ENCODE measurements around the gene GRPR. TPM values are rescaled to one million over a fixed set of nuclear protein-coding genes. Genes with fewer than 3 reads are reported as not detected.

Gene GRPR
- polyA plus RNA-seq, 1 of the 3 experiments (the other 2 are of a cell fraction): 1.2 TPM

- Histone ChIP-seq H3K9me2 (no peaks in the 10 kb centered on the region), H3K27ac (ENCODE audit: low read depth in 2 of 2, low read length in 1 of 2) (no peak overlapping the region), H3K4me3 (ENCODE audit: low read depth in 2 of 2, low read length in 1 of 2) (no peak overlapping the region), H3K4me2 (no peak overlapping the region), H4K20me1 (ENCODE audit: insufficient read depth) (no peaks in the 10 kb centered on the region), H3K9me3 (no peaks in the 10 kb centered on the region), H3K4me1 (ENCODE audit: control insufficient read depth in 1 of 2, insufficient read depth in 2 of 2, low read depth in 1 of 2, low read length in 1 of 2) (peaks cover 0 to 2% of the 10 kb centered on the region in 2 experiments; a peak in 1 of 4 replicates), H2AFZ (ENCODE audit: low read depth) (no peak overlapping the region), H3K79me2 (ENCODE audit: insufficient read depth) (no peaks in the 10 kb centered on the region), H3K27me3 (ENCODE audit: insufficient read depth) (no peaks in the 10 kb centered on the region; the same call in 1 of the 2 replicates), H3F3A (replicated peaks; ENCODE audit: insufficient read depth) (no peaks in the 10 kb centered on the region), H3K9ac (no peak overlapping the region), H3K36me3 (replicated peaks in 1 of 2; ENCODE audit: control insufficient read depth in 1 of 2, insufficient read depth in 2 of 2, low read length in 1 of 2) (no peaks in the 10 kb centered on the region)
- WGBS (ENCODE audit: low lambda C conversion rate): 37% methylated on average over 3 of the region's 3 CpGs
- POLR2A ChIA-PET: no interaction called here
- CTCF ChIA-PET: no interaction called here
- no peak for TF ChIP-seq NRF1 (IDR thresholded peaks at IDR 0.05; ENCODE audit: low read depth, low read length)
- no peak for TF ChIP-seq USF2 (IDR thresholded peaks at IDR 0.05; ENCODE audit: borderline replicate concordance, low read depth, low read length)
- no peak for TF ChIP-seq YY1 (IDR thresholded peaks at IDR 0.05; ENCODE audit: low read depth)
- TF ChIP-seq GATA2 (CRISPR knock-in tag; IDR thresholded peaks at IDR 0.05): no peak
- TF ChIP-seq MXI1 (IDR thresholded peaks at IDR 0.05; ENCODE audit: low read depth, low read length): no peak
- no peak for TF ChIP-seq PBX3 (IDR thresholded peaks at IDR 0.05)
- no peak for TF ChIP-seq RAD21 (IDR thresholded peaks at IDR 0.05; ENCODE audit: low read length)
- no peak for TF ChIP-seq NFIC (IDR thresholded peaks at IDR 0.05; ENCODE audit: borderline replicate concordance)
- TF ChIP-seq POLR2AphosphoS5 (IDR thresholded peaks at IDR 0.05; ENCODE audit: low read depth, low read length): no peak
- no peak for TF ChIP-seq EP300 (IDR thresholded peaks at IDR 0.05; ENCODE audit: borderline replicate concordance in 1 of 2, low read depth in 1 of 2, low read length in 1 of 2)
- no peak for TF ChIP-seq TEAD4 (IDR thresholded peaks at IDR 0.05; ENCODE audit: borderline replicate concordance, insufficient read depth)
- TF ChIP-seq RFX5 (IDR thresholded peaks at IDR 0.05; ENCODE audit: low read length): no peak
- no peak for TF ChIP-seq FOXJ3 (CRISPR knock-in tag; IDR thresholded peaks at IDR 0.05)
- TF ChIP-seq FOSL2 (IDR thresholded peaks at IDR 0.05; ENCODE audit: borderline replicate concordance, low read depth): no peak
- no peak for DNase-seq
Observed at GRCh38 chrX:16096141-16096540, 27.2 kb upstream of the GRPR start.

- Histone ChIP-seq H3K9me3 (no peaks in the 10 kb centered on the region), H3K9me2 (no peaks in the 10 kb centered on the region), H3K36me3 (replicated peaks in 1 of 2; ENCODE audit: control insufficient read depth in 1 of 2, insufficient read depth in 2 of 2, low read length in 1 of 2) (no peaks in the 10 kb centered on the region), H3K27ac (ENCODE audit: low read depth in 2 of 2, low read length in 1 of 2) (no peak overlapping the region), H3K79me2 (ENCODE audit: insufficient read depth) (no peaks in the 10 kb centered on the region), H2AFZ (ENCODE audit: low read depth) (no peak overlapping the region), H3F3A (replicated peaks; ENCODE audit: insufficient read depth) (no peaks in the 10 kb centered on the region), H3K9ac (no peak overlapping the region), H3K4me3 (ENCODE audit: low read depth in 2 of 2, low read length in 1 of 2) (no peak overlapping the region), H3K4me2 (no peak overlapping the region), H4K20me1 (ENCODE audit: insufficient read depth) (no peaks in the 10 kb centered on the region), H3K4me1 (ENCODE audit: control insufficient read depth in 1 of 2, insufficient read depth in 2 of 2, low read depth in 1 of 2, low read length in 1 of 2) (peaks cover 0 to 2% of the 10 kb centered on the region in 2 experiments; a peak in 1 of 4 replicates), H3K27me3 (ENCODE audit: insufficient read depth) (no peaks in the 10 kb centered on the region; the same call in 1 of the 2 replicates)
- peak; percentile 31 for DNase-seq
- ChIA-PET POLR2A (no interaction called here), CTCF (interaction anchor here (0.8 to 1.4 kb wide), 5 partner anchors 10 to 285 kb away, joined by 3 to 4 read pairs (median 3); partner anchors contain the start of gene GRPR)
- WGBS (ENCODE audit: low lambda C conversion rate): 31% methylated on average over 4 of the region's 4 CpGs
- TF ChIP-seq CTCF (IDR thresholded peaks at IDR 0.05) (no peak), GATA2 (CRISPR knock-in tag; IDR thresholded peaks at IDR 0.05) (peak; percentile 71), REST (IDR thresholded peaks at IDR 0.05; ENCODE audit: low read depth, low read length) (no peak), RAD21 (IDR thresholded peaks at IDR 0.05; ENCODE audit: low read length) (peak; percentile 9; the same call in 1 of the 2 replicates), EP300 (IDR thresholded peaks at IDR 0.05; ENCODE audit: borderline replicate concordance in 1 of 2, low read depth in 1 of 2, low read length in 1 of 2) (peak in 1 of 2 experiments; percentile 72; a peak in 2 of 4 replicates), TCF12 (IDR thresholded peaks at IDR 0.05) (no peak), USF2 (IDR thresholded peaks at IDR 0.05; ENCODE audit: borderline replicate concordance, low read depth, low read length) (no peak), MAX (IDR thresholded peaks at IDR 0.05; ENCODE audit: low read depth) (no peak), RCOR1 (IDR thresholded peaks at IDR 0.05; ENCODE audit: low read length) (0 out of 2 replicates have a peak, but pooled peaks have one; percentile 27)
Observed at GRCh38 chrX:16100673-16101072, 22.7 kb upstream of the GRPR start.
